HepG2 (cell line): Measurements from ENCODE around the gene TEX14. TPM values are rescaled to one million over a fixed set of nuclear protein-coding genes. Genes with fewer than 3 reads are reported as not detected.

ENCODE experiments used
- ATF2 ChIP-seq: sonication (generic); formaldehyde crosslinking; IDR thresholded peaks from 2 replicates; pipeline ENCODE4 v1.4.0; 2020; ENCODE audit warnings: missing genetic modification reagents
- EP300 ChIP-seq, 3 experiments: sonication (generic) in 1 of 3; formaldehyde crosslinking in 1 of 3; IDR thresholded peaks; 2 replicates each; pipeline versions ENCODE4 v1.5.1 to v1.6.1; 2011 to 2020; ENCODE audit warnings: low read depth in 2 of 3, low read length in 2 of 3, borderline replicate concordance in 1 of 3, improper control_type of control experiment in 1 of 3, mild to moderate bottlenecking in 1 of 3, missing genetic modification reagents in 1 of 3, moderate library complexity in 1 of 3
- FLYWCH1 ChIP-seq: sonication (generic); formaldehyde crosslinking; IDR thresholded peaks from 2 replicates; pipeline ENCODE4 v1.8.1; 2023; ENCODE audit warnings: mild to moderate bottlenecking, missing genetic modification reagents
- HOXA3 ChIP-seq: sonication (generic); formaldehyde crosslinking; IDR thresholded peaks from 2 replicates; pipeline ENCODE4 v1.5.0; 2020; ENCODE audit warnings: missing genetic modification reagents
- KDM2A ChIP-seq: sonication (generic); formaldehyde crosslinking; IDR thresholded peaks from 2 replicates; pipeline ENCODE4 v1.4.0; 2020; ENCODE audit warnings: low read depth, missing genetic modification reagents, borderline replicate concordance
- KMT2B ChIP-seq: IDR thresholded peaks from 2 replicates; pipeline ENCODE4 v1.6.1; 2016; ENCODE audit warnings: missing genetic modification reagents, missing compliant biosample characterization
- MEF2D ChIP-seq: sonication (generic); formaldehyde crosslinking; IDR thresholded peaks from 2 replicates; pipeline ENCODE4 v1.5.1; 2020; ENCODE audit warnings: mild to moderate bottlenecking, missing genetic modification reagents
- RXRA ChIP-seq: sonication (generic); formaldehyde crosslinking; IDR thresholded peaks from 2 replicates; pipeline ENCODE4 v1.5.1; 2020; ENCODE audit warnings: missing genetic modification reagents
- SALL1 ChIP-seq: sonication (generic); formaldehyde crosslinking; IDR thresholded peaks from 2 replicates; pipeline ENCODE4 v1.8.0; 2022; ENCODE audit warnings: mild to moderate bottlenecking, missing genetic modification reagents
- SP4 ChIP-seq: sonication (generic); formaldehyde crosslinking; IDR thresholded peaks from 2 replicates; pipeline ENCODE4 v1.8.1; 2023; ENCODE audit warnings: mild to moderate bottlenecking, missing genetic modification reagents
- TARDBP ChIP-seq: sonication (generic); formaldehyde crosslinking; IDR thresholded peaks from 2 replicates; pipeline ENCODE4 v1.8.0; 2022; ENCODE audit warnings: mild to moderate bottlenecking, missing genetic modification reagents
- YY1 ChIP-seq: IDR thresholded peaks from 2 replicates; pipeline ENCODE4 v1.6.1; 2011; ENCODE audit warnings: low read length, low read depth, moderate library complexity, mild to moderate bottlenecking; ENCODE audit not compliant: insufficient read depth, insufficient replicate concordance
- ZC3H4 ChIP-seq: sonication (generic); formaldehyde crosslinking; IDR thresholded peaks from 2 replicates; pipeline ENCODE4 v1.4.0; 2020; ENCODE audit warnings: missing genetic modification reagents, borderline replicate concordance
- ZFP36L1 ChIP-seq: sonication (generic); formaldehyde crosslinking; IDR thresholded peaks from 2 replicates; pipeline ENCODE4 v1.8.0; 2022; ENCODE audit warnings: mild to moderate bottlenecking, missing genetic modification reagents, moderate library complexity
- ZMAT3 ChIP-seq: sonication (generic); formaldehyde crosslinking; conservative IDR thresholded peaks from 2 replicates; pipeline ENCODE4 v1.7.0; 2021; ENCODE audit warnings: missing genetic modification reagents
- ZMYM2 ChIP-seq: sonication (generic); formaldehyde crosslinking; IDR thresholded peaks from 2 replicates; pipeline ENCODE4 v1.8.0; 2022; ENCODE audit warnings: mild to moderate bottlenecking, missing genetic modification reagents
- ZNF160 ChIP-seq: sonication (generic); formaldehyde crosslinking; IDR thresholded peaks from 2 replicates; pipeline ENCODE4 v1.8.0; 2022; ENCODE audit warnings: mild to moderate bottlenecking, inconsistent platforms, missing genetic modification reagents
- ZNF260 ChIP-seq: sonication (generic); formaldehyde crosslinking; IDR thresholded peaks from 2 replicates; pipeline ENCODE4 v1.4.0; 2020; ENCODE audit warnings: missing genetic modification reagents, low read depth, mild to moderate bottlenecking, borderline replicate concordance
- ZNF501 ChIP-seq: sonication (generic); formaldehyde crosslinking; IDR thresholded peaks from 2 replicates; pipeline ENCODE4 v1.5.1; 2020; ENCODE audit warnings: mild to moderate bottlenecking, moderate library complexity, missing genetic modification reagents
- ZNF558 ChIP-seq: sonication (generic); formaldehyde crosslinking; IDR thresholded peaks from 2 replicates; pipeline ENCODE4 v1.9.0; 2022; ENCODE audit warnings: mild to moderate bottlenecking, missing genetic modification reagents, borderline replicate concordance
- ZNF605 ChIP-seq: sonication (generic); formaldehyde crosslinking; IDR thresholded peaks from 2 replicates; pipeline ENCODE4 v1.8.0; 2022; ENCODE audit warnings: mild to moderate bottlenecking, missing genetic modification reagents
- ZNF766 ChIP-seq: sonication (generic); formaldehyde crosslinking; IDR thresholded peaks from 2 replicates; pipeline ENCODE4 v1.5.0; 2020; ENCODE audit warnings: missing genetic modification reagents, borderline replicate concordance
- ZNF788 ChIP-seq: sonication (generic); formaldehyde crosslinking; IDR thresholded peaks from 2 replicates; pipeline ENCODE4 v1.5.0; 2020; ENCODE audit warnings: mild to moderate bottlenecking, missing genetic modification reagents, borderline replicate concordance
- polyA plus RNA-seq, 8 experiments: library from polyadenylated mRNA; depleted of rRNA in 3 of 8; stranded (reverse) in 7 of 8; unstranded in 1 of 8; fragments of >200 nt; fragmentation: Illumina TruSeq in 4 of 8; extraction: Trizol in 4 of 8; gene quantifications; 2 replicates each; pipeline versions ENCODE4 v1.2.1 to v1.2.3, GENCODE V29; 2011 to 2016; ENCODE audit warnings: low read depth in 4 of 8, missing spikeins in 1 of 8, mixed read lengths in 1 of 8; ENCODE audit not compliant: insufficient read depth in 1 of 8
- total RNA-seq, 5 experiments: library from RNA; depleted of rRNA; stranded (reverse); fragments of >200 nt; fragmentation: Illumina TruSeq; extraction: Trizol; gene quantifications; 2 replicates each; pipeline ENCODE4 v1.2.3, GENCODE V29; 2016; ENCODE audit warnings: low read depth in 1 of 5

The TEX14 gene
- total and polyA plus RNA-seq, 2 of the 13 experiments (the other 11 are each of a cell fraction or from before 2014, with no cell fraction given): 0.04 to 0.07 TPM

DNA sequence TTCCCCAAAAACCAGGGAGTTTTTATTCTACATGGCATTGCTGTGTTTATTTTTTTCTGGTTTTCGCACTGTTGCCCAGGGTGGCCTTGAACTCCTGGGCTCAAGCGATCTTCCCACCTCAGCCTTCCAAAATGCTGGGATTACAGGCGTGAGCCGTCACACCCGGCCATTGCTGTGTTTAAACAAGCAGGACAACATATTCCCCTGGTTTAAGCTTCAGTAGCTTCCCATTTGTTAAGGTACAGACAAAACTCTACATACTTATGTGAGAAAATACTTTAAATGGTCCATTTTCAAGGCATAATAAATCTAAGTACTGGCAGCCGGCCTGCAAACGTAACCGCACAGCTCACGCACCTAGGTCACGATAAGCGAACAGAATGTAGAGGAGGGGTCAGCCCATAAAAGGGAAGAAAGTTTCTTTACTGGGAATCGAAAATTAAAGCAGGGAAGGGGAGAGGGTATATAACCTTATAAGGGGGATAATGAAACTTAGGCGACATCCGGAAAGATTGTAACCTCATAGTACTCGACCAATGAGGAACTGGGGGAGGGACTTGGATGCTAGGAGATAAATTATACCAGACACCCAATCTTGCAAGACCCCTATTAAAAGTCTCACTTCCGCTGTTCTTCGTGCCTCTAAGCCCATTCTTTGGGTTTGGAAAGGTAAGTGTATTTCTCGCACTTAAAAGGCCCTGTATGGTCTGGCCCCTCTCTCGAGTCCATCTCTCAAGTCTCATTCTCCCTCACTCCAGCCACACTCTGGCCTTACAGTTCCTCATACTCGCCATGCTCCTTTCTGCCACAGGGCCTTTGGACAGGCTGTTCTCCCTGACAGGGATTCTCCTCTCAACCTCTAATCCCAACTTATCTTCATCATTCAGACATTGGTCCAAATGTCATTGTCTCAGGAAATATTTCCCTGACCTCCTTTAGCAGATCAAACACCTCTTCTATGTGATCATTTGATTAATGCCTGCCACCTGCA, 59.2 kb downstream of the TEX14 start (continued):
- peak; percentile 2; the same call in 1 of the 2 replicates for TF ChIP-seq ZNF558 (CRISPR knock-in tag)
- peak; percentile 43; the same call in 1 of the 2 replicates for TF ChIP-seq ZNF160 (CRISPR knock-in tag)
- 0 out of 2 replicates have a peak, but pooled peaks have one; percentile 70 for TF ChIP-seq ZNF788
- peak; percentile 58; the same call in 1 of the 2 replicates for TF ChIP-seq ZC3H4 (CRISPR knock-in tag)
- peak; percentile 48; the same call in 1 of the 2 replicates for TF ChIP-seq FLYWCH1
- TF ChIP-seq ZMAT3: peak; percentile 20; the same call in 1 of the 2 replicates
- 0 out of 2 replicates have a peak, but pooled peaks have one; percentile 57 for TF ChIP-seq ZMYM2
- 0 out of 2 replicates have a peak, but pooled peaks have one; percentile 41 for TF ChIP-seq ZNF260
- peak; percentile 85 for TF ChIP-seq ZNF501
- TF ChIP-seq ZNF766 (CRISPR knock-in tag): peak; percentile 57; the same call in 1 of the 2 replicates
- TF ChIP-seq ZNF605 (CRISPR knock-in tag): 0 out of 2 replicates have a peak, but pooled peaks have one; percentile 15
- TF ChIP-seq ATF2 (CRISPR knock-in tag): 0 out of 2 replicates have a peak, but pooled peaks have one; percentile 5
- TF ChIP-seq YY1: peak; percentile 34
- TF ChIP-seq SALL1: peak; percentile 4; the same call in 1 of the 2 replicates
- TF ChIP-seq RXRA: peak; percentile 33; the same call in 1 of the 2 replicates
- no peak for TF ChIP-seq KMT2B (CRISPR knock-in tag)
- TF ChIP-seq MEF2D (CRISPR knock-in tag): no peak
- peak; percentile 61; the same call in 1 of the 2 replicates for TF ChIP-seq HOXA3 (CRISPR knock-in tag)
- TF ChIP-seq TARDBP (CRISPR knock-in tag): 0 out of 2 replicates have a peak, but pooled peaks have one; percentile 27
- TF ChIP-seq ZFP36L1 (CRISPR knock-in tag): peak; percentile 6; the same call in 1 of the 2 replicates
- peak; percentile 53 for TF ChIP-seq SP4 (CRISPR knock-in tag)
- 0 out of 4 replicates have a peak, but pooled peaks of 1 of the 2 experiments have one; percentile 28 for TF ChIP-seq EP300 (IDR thresholded peaks at IDR 0.05; ENCODE audit: low read depth in 2 of 2, low read length in 2 of 2)
- TF ChIP-seq EP300 (CRISPR knock-in tag; IDR thresholded peaks at IDR 0.05; ENCODE audit: borderline replicate concordance): 0 out of 2 replicates have a peak, but pooled peaks have one; percentile 7
- peak; percentile 2; the same call in 1 of the 2 replicates for TF ChIP-seq KDM2A (CRISPR knock-in tag)
